Stimulated activated CD8-positive, alpha-beta memory T cell treated with anti-CD3 and anti-CD28 coated beads, Interleukin-15, amount 100 ng/mL, for 4 hours (primary cell): ENCODE data around the gene KRTAP5-6.

ENCODE experiments used
- DNase-seq, 2 donors: peaks; one replicate each; pipeline ENCODE4 v3.0.0-alpha.2; 2020; ENCODE audit warnings: low read depth in 2 of 2

The KRTAP5-6 gene

DNA sequence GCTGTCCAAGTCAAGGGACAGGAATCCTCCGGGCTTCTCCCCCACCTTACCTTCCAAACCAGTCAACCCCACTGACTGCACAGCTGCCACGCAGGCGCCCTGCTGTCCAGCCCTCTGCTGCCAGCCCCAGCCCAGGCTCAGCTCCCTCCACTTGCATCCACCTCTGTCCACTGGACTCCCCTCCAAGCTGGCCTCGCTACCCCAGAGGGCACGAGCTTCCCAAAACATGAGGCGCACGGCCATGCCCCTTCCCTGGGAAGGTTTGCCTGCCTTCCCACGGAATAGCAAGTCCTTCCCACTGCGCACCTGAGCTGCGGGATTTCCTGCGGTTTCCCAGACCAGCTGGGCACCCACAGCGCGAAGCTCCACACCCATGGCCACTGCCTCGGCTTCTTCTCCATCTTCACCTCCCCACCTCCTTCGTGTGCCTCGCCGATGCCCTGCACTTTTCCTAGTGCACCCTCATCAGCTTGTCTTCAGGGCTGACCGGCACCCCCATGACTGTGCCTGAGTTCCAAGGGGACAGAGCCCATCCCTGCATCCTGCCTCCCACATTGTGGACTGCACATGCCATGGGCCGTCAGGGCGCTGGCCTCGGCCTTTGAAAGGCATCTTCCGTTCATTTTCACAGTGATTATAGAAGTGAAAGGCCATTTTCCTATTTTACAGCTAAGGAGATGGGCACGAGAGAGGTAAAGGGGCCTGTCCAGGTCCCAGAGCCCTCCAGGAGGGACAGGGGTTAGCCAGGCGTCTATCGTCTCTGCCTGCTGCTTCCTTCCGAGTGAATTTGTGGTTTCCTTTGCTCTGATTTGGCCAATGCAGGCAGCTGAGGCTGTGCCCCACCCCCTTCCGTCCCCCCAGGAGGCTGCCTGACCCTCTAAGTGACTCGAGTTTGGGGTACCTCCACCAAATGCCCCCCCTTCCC, 37.0 kb downstream of the KRTAP5-6 start:
- no peak for DNase-seq

DNA sequence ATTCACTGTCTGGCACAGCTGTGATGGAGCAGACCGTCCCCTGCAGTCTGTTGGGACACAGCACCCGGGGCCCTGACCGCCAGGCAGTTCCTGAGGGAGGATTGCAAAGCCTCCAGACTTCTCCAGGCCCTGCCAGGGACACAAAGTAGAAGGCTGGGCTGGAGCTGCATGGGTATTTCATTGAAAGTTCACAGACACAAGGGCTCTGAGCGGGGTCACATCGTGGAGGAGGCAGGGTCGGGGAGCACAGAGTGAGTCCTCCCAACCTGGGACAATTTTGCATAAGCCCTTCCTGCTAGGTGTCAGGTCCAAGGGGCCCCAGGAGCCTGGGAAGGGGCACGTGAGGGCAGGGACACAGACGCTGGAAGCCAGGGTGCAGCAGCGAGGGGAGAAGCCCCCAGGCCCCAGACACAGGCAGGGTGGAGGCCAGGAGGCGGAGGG, 37.7 kb downstream of the KRTAP5-6 start:
- DNase-seq = no peak

DNA sequence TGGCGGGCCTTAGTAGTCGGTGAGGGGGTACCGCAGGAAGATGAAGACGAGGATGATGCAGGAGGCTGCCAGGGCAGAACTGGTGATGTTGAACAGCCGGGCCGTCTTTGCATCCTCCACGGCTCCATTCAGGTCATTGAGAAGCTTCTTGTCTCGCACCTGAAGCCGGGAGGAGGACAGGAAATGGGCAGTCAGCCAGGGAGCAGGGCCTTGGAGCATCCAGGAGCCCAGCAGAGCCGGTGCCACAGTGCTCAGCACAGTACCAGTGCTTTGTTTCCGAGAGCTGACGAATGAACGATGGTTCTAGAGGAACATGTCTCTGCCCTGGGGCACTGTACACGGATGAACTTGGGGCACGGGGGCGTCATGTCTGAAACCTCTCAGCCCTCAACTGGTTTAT, 38.3 kb downstream of the KRTAP5-6 start:
- no peak for DNase-seq

DNA sequence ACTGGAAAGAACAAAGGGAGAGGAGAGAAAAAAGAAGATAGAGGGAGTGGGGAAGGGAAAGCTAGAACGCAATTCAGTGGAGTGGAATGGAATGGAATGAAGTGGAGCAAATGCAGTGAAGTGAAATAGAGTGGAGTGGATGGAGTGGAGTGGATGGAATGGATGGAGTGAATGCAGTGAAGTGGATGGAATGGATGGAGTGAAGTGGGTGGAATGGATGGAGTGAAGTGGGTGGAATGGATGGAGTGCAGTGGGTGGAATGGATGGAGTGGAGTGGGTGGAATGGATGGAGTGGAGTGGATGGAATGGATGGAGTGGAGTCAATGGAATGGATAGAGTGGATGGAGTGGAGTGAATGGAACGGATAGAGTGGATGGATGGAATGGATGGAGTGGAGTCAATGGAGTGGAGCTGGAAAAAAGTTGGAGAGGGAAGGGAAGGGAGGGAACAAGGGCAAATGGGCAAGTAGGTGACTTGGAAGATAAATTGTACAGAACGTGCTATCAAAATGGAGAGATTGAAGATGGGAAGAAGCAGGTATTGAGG, 39.5 kb downstream of the KRTAP5-6 start:
- no peak for DNase-seq

DNA sequence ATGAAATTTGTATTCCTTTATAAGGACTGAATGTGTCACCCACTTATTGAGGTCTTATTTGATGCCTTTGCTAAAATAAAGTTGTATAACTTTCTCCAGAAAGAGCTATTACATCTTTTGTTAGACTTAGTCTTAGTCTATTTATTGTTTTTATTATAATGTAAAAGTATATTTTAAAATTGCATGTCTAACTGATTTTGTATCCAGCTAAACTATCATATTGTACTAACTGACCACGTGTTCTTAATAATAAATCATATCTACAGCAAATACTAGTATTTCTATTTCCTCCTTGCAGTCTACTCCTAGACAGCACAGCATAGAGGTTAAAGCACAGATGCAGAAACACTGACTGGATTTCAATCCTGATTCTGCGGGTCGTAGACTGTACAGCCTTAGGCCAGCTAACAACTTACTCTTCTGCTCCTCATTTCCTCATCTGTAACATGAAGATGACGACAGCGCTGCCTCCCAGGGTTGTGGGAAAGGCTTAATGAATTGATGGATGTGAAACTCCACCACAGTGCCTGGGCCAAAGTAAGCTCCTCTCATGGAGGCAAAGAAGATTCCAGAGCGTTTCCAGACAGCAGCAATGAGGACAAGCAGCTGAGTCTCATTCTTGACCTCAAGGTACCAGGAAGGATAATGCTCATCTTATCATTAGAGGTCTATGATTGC, 40.2 kb downstream of the KRTAP5-6 start:
- no peak for DNase-seq

DNA sequence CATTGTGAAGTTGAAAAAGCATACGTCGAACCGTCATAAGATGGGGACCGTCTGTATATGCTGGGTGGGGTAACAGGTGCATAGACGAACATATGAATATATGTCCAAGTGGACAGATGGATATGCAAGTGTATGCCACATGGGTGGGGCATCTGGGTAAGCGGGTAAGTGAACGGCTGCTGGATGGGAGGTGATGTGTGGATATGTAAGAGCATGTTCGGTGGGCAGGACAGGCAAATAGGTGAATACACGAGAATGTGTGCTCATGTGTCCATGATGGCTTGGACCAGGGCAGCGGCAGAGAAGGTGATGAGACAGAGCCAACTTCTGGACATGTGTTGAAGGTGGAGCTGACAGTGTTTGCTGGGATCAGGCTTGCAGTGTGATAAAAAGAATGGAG, 41.4 kb downstream of the KRTAP5-6 start:
- DNase-seq = no peak

DNA sequence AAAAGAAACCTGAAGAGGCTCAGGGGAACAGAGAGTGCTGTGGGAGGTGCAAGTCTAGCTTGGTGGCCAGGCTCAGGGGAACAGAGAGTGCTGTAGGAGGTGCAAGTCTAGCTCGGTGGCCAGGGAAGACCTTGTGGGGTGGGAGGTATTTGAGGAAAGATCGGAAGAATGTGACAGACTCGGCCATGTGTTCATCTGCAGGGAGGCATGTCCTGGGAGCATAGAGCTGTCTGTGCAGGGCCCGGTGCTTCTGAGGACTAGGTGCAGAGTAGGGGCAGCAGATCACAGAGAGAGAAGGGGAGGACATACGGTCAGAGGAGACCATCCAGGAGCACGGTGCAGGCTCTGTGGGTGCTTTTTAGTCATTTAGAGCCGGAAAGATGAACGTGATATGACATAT, 42.6 kb downstream of the KRTAP5-6 start:
- no peak for DNase-seq

DNA sequence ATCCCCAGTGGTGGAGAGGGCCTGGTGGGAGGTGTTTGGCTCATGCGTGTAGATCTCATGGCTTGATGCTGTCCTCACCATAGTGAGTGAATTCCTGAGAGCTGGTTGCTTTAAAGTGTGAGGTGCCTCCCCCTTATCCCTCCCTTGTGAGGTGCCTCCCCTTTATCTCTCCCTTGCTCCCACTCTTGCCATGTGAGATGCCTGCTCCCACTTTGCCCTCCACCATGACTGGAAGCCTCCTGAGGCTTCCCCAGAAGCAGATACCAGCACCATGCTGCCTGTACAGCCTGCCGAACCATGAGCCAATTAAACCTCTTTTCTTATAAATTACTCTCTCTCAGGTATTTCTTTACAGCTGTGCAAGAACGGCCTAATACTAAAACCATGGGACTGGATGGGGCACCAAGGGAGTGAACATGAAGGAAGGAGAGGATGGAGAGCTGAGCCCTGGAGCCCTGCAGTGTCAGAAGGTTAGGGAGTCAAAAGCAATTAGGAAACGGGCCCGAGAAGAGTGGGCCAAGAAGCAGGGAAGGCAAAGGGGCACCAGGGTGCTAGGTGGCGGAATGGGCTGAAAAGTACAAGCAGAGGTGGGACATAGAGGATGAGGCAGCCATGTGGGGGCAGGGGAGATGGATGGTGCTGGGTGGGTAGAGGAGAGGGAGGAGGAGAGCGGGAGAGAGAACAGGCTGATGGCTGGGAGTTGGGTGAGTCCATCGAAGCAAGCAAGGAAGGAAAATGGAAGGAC, 44.0 kb downstream of the KRTAP5-6 start:
- no peak for DNase-seq

DNA sequence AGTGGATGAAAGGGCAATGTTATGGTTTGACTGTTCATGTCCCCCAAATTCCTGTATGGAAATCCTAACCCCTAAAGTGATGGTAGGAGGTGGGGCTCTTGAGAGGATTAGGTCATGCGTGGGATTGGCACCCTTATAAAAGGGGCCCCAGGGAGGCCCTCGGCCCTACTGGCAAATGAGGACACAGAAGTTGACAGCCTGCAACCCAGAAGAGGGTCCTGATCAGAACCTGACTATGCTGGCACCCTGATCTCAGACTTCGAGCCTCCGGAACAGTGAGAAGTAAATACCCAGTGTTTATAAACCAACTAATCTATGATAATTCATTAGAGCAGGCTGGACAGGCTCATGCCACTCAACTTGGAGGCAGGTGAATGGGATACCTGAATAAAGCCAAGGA, 44.7 kb downstream of the KRTAP5-6 start:
- no peak for DNase-seq

DNA sequence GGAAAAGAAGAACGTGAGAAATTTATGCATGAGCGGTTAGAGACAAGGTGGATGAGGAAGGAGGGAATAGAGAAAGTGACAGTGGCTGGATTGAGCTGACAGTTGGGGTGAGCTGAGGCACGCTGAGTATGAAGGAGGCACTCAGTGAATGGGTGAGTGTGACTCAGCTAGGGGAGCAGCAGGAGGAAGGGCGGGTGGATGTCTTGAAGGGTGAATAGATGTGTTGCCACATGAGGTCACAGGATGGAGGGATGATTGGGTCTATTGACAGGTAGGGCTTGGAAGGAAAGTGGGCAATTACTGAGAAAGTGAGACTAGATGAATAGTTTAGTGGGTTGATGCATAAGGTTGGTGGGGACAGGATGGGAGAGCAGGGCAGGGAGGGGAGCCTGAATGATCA, 45.4 kb downstream of the KRTAP5-6 start:
- DNase-seq = no peak

DNA sequence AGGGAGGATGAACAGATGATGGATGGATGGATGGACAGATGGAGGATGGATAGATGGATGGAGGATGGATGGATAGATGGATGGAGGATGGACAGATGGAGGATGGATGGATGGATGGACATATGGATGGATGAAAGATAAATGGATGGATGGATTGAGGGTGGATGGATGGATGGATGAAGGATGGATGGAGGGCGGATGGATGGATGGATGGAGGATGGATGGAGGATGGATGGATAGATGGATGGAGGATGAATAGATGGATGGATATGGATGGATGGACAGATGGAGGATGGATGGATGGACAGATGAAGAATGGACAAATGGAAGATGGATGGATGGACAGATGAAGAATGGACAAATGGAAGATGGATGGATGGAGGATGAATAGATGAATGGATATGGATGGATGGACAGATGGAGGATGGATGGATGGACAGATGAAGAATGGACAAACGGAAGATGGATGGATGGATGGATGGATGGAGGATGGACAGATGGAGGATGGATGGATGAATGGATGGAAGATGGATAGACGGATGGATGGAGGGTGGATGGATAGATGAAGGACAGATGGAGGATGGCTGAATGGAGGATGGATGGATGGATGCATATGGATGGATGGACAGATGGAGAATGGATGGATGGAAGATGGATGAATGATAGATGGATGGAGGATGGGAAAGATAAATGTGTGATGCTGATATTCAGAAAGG, 46.0 kb downstream of the KRTAP5-6 start:
- no peak for DNase-seq

DNA sequence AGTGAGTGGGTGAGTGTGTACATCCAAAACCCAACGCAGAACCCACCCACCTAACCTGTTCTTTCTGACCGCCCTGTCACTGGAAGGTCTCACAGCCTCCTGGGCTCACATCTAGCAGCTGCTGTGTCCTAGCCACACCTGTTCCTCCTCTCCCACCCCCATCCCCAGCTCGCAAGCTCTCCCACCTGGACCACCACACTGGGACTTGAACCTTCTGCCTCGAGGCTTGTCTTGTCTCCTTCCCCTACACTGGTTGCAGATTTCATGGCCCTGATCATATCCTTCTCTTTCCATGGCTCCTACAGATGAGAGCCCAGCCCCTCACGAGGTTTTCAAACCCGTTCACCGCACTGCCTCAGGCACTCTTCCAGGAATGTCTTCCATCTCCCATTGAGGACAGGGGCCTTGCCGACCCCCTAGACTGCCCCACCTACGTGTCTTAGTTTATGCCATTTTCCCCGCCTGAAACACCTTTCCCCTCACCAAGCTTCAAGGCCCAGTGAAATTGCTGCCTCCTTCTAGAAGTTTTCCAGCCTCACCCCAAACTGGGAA, 46.7 kb downstream of the KRTAP5-6 start:
- no peak for DNase-seq

DNA sequence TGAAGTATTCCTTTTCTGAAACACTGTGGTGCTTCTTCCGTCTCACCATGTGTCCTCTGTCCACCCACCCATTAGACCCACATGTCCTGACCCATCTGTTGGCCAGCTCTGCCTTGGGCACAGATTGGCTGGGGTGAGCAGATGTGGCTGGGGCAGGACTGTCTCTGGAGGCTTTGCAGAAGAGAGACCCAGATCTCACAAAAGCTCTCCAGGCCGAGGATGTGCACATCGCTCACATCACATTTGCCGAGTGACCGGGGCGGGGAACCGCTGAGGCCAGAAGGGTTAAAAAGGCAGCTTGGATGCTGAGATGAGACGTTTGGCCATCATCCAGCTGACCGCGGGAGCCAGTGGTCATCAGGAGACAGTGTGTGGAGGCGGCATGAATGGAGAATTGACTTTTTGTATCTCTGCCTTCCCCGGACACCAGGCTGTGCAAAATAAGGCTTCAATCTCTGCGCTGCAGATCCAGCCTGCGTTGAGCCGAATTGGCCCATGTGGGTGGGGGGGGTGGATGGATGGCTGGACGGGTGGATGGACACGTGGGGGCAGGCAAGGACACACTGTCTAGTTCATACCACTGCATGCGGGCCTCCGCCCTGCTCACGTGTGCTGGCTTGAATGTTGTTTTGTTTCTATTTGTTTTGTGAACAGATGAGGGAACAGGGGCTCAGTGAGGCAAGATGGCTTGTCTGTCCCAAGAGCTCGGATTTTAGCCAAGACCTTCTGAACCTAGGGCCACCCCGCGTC, 47.3 kb downstream of the KRTAP5-6 start:
- no peak for DNase-seq

DNA sequence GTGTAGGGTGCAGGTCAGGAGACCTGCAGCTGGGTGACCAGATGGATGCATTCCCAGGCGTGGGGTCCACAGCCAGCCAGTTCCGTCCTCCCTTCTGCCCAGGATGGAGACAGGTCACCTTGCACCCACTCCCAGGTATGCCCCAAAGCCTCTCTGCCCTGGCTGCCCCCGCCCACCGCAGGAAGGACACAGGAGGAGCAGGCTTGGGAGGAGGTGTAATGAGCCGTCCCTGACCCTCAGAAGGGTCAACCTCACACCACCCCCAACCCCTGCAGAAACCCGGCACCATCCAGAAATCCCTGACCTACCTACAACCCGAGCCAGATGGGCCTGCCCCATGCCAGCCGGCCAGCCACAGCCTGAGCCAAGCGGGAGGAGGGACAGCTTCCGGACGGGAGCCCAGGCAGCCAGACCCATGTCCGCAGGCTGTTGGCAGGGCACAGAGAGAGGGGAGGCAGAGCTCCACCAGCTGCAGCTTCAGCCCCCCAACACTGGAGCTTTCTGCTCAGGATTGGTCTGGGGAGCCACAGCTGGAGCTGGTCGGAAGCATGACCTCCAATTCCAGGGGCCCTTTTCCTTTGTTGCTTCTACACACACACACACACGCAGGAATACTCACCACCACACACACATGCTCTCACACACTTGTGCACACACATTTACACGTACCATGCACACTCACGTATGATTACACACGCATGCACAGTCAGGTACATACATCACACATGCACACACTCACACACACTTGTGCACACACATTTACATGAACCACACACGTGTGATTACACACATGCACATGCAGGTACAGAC, 48.1 kb downstream of the KRTAP5-6 start:
- no peak for DNase-seq

DNA sequence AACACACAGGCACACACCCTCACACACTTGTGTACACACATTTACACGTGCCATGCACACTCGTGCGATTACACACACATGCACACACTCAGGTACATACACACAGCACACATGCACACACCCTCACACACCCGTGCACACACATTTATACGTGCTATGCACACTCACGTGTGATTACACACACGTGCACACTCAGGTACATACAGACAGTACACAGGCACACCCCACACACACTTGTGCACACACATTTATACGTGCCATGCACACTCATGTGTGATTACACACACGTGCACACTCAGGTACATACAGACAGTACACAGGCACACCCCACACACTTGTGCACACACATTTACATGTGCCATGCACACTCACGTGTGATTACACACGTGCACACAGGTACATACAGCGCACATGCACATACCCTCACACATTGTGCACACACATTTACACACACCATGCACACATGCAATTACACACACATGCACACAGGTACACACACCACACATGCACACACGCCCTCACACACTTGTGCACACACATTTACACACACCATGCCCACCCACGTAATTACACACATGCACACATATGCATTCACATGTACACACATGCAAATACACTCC, 48.8 kb downstream of the KRTAP5-6 start:
- no peak for DNase-seq

DNA sequence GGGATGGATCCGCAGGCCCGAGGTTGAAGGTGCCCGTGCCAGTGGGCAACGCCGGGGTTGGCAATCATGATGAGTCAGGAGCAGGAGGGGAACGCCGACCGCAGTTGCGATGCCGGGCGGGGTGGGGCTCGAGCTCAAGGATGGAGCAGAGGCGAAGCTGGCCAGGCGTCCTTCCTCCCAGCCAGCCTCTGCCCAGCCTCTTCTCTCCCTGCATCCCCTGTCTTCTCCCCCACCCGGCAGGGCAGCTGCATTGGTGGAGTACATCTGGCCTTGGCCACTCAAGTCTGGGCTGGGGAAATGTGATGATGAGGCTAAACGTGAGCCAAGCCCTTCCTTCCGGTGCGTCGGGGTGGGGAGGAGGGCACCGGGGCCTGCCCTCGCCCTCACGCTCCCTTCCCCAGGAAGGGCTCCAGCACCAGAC, 49.5 kb downstream of the KRTAP5-6 start:
- no peak for DNase-seq

DNA sequence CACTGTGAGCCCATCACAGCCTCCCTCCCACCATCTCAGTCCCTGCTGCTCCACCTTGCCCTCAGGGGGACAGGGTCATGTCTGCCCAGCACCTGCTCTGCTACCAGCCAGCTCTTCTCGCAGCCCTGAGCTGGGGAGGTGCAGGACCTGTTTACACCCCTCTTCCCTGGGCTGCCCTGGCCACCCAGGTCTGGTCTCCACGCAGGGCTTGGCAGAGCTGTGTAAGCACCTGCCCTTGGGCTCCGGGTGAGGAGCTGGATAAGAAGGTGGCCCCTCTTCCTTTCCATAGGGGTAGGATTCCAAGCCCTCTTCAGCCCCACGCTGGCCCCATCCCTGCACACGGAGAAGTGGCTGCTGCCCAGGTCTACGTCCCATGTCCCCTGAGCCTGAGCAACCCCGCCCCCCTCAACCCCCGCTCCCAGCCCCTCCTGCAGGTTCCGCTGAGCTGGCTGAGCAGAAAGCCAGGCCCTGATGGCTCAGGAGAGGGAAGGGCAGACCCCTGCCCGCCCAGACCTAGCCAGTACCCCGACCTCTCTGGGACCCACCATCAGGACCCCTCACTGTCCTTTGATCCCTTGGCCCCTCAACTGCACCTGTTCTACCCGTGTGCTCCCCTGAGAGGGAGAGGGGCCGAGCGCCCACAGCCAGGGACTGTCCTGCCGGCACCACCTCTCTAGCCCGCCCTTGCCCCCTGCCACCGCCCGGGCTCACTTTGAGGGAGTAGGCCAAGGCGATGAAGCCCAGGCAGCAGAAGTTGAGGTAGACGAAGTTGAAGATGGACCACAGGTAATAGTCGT, 50.2 kb downstream of the KRTAP5-6 start:
- no peak for DNase-seq
